Epithelial cell of prostate (primary cell): ENCODE results near the gene TIMM17B.
A peak's percentile ranks its signal among the peaks of the same experiment; 100 is the strongest.
"Not testable (repeated sequence)": the region's sequence is repeated elsewhere in the genome, so short reads cannot be mapped to it uniquely, and the experiment has no call there.

Experiments used
- DNase-seq: peaks from one replicate; pipeline ENCODE4 v3.0.0-alpha.2; 2011; ENCODE audit warnings: low read depth, low spot score
- H3K27ac ChIP-seq: fragments of 450-650 bp; 2 replicates; pipeline ENCODE4 v1.5.1; 2017; ENCODE audit warnings: mild to moderate bottlenecking

TIMM17B gene

DNA sequence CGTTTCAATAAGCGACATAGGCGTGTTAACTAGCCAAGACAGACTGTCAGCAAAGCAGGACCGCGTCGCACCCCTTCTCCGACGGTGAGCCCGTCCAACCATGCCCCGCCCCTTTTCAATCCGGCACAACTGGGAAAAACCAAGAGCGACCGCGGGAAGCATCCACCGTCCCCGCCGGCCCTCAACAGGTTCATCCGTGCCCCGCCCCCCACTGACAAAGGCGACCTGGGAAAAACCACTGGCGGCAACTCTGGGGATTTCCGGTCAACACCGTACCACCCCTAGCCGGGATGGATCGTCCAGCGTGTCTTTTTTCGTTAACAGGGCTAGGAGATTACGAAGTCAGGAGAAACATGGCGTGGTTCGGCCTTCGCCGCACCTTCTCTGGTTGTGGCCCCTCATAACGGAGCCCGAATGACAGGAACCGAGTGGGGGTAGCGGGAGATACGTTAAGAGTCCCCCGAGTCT lies 377 bp downstream of the TIMM17B start:
- peak overlapping the region; percentile 81 for H3K27ac ChIP-seq
- no peak for DNase-seq

DNA sequence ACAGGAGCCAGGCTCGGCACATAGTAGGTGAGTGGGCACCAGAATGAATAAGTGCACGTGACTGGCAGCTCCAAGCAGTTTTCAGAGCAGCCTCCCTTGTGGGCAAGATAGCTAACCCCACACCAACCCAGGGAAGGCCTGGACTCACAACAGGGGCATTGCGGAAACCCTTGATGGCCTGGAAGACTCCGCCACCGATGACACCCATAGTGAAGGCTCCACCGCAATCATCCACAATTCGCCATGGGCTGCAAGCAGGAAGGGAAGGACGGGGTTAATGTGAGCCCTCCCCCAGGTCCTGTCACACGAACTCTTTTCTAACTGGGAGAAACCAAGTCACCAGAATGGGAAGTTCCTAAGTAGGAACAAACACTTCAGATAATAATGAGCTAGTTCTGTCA lies 957 bp downstream of the TIMM17B start:
- peak overlapping the region; percentile 81 for H3K27ac ChIP-seq

DNA sequence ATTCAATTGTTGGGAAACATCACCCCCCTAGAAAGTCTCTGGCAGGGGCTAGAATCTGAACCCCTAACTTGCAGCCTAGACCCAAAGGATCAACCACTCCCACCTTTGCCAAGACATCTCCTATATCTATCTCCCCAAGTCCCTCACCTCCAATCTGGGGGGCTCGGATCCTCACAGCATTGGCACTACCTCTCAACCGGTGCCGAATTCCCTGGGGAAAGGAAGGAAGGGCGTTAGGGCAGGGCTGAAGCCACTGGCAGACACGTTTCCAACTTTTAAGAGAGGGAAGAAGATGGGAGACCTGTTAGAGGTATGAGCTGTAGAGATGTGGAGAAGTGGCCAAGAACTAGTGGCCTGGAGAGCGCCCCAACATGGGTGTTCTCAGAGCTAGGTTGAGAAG lies 2.7 kb downstream of the TIMM17B start:
- no peak for DNase-seq
- no peak overlapping the region for H3K27ac ChIP-seq

More for the DNA sequence above, 957 bp downstream of the TIMM17B start:
- DNase-seq: no peak

DNA sequence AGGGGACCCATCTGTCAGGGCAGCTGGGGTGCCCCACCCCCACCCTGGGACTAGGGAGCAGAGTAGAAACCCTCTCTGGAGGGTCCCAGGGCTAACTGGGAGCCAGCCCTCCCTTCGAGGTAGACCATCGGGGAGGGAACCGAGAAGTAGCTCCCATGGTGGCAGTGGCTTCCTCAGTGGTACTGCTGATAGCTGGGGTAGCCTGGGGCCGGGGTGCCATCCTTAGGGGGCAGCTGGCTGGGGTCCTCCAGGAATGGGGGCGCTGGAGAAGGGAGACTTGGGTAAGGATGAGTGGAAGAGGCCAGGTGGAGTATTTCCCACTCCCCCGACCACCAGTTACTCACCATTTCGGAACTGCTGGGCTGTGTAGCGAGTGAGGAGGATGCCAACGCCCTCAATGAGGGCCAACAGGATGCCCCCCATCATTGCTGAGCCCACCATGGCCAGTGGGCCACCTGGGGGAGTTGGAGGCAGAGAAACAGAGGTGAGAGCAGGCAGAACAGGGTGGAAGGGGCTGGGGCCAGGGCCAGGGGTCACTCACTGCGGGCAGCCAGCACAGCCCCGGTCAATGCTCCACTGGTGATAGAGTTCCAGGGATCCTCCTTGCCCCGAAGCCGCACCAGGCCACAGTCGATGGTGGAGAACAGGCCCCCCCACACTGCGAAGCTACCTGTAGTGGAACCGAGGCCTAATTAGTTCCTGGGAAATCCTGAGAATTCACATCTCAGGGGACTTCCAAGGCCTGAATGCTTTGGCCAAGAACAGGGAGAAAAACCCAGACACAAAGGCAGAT lies 3.8 kb downstream of the TIMM17B start:
- no peak overlapping the region for H3K27ac ChIP-seq
- no peak for DNase-seq

DNA sequence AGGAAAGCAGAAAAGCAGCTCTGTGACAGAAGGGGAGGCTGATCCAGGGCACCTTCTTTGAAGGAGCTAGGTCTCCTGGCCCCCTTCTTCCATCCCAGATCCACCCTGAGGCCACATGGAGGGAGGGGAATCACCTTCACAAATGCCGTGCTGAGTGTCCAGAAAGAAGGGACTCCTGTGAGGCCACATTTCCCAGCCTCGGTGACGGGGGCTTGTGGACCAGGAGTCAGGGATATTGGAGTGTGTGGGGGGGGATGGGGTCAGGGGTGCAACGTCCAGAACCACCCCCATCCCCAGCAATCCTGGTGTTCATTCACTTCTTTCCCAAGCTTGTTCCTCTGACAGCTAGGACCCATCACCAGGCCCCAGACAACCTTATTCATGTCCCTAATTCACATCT lies 4.7 kb downstream of the TIMM17B start:
- no peak for DNase-seq
- H3K27ac ChIP-seq: no peak overlapping the region

DNA sequence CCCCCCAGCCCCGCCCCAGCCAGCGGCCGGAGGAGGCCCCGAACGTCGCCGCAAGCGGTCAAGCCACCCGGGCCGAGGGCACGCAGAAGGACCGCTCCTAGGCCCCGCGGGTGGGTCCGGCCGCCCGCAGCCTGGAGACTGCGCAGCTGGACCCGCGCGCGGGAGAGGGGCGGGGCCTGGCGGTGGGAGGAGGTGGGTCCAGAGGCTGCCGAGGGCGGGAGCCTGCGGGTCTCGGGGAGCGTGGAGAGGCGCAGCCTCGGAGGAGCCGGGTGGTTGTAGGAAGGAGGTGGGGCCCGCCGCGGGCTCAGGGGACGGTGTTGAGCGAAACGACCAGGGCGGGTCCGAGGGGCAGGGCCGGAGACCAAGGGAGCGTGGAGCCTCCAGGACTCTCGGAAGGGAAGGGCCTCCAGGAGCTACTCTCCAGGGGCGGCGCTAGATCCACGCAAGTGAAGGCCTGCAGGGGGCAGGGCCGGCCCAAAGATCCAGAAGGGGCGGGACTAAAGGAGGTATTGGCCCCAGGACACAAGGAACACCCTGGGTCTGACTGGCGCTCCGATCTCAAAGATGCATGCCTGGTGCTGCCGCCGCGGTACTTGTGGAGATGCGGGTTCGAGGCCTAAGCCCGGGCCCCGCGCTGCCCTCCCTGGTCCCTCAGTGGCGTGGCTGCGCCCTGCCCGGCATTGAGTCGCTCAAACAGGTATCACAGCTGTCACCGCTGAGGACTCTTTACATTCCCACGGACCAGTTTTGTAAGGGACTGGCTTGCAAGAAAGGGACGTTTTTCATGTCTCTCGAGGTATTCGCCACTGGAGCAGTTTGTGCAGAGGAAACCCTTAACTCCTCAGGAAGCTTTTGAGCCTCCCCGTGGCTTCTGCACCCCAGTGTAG lies 5.9 kb downstream of the TIMM17B start:
- peak overlapping the region; percentile 59 for H3K27ac ChIP-seq
- DNase-seq: no peak

DNA sequence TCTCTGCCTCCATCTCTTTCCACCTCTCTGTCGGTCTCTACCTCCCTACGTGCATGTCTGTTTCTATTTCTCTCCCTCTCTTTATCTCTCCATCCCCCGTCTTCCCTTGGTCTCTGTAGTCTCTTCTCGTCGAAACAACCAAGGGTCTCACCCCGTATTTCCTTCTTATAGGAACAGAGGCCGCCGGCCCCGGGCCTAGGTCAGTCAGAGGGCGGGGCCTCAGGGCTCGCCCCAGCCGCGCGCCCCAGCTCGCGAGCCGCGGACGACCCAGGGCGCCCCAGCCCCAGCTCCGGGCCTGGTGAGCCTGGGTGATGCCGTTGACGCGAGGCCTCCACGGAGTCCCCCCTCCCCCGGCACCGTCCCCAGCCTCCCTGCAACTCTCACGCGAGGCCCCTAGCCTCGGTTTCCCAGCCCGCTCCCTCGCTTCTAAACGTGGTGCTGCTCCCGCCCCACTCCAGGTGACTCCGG lies 6.6 kb downstream of the TIMM17B start:
- peak overlapping the region; percentile 59 for H3K27ac ChIP-seq
- no peak for DNase-seq

DNA sequence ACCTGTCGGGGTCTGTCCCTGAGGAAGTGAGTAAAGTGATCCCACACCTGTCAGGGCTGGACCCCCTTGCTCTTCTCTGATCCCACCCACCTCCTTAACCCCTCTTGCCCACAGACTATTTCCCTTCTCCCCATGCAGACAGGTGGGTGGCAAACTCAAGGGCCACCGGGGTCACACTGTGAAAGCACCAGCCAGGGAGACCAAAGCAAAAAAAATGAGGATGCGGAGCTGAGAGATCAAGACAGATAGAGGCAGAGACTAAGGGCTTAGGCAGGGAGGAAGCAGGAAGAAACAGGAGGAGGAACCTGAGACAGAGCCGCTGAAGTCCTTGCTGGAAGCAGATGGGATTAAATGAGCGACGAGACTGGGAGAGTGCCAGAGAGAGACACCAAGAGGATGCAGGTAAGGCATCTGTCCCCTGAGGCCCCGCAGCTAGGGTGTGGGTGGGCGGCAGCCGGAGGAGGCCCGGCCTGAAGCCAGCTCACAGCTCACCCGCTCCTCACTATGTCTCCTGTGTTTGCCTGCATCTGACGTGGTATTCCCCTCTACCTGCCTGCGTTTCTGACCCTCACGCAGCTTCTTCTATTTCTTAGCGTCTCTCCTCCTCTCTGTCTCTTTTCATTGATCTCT lies 7.2 kb downstream of the TIMM17B start:
- DNase-seq: no peak
- peak overlapping the region; percentile 59 for H3K27ac ChIP-seq

DNA sequence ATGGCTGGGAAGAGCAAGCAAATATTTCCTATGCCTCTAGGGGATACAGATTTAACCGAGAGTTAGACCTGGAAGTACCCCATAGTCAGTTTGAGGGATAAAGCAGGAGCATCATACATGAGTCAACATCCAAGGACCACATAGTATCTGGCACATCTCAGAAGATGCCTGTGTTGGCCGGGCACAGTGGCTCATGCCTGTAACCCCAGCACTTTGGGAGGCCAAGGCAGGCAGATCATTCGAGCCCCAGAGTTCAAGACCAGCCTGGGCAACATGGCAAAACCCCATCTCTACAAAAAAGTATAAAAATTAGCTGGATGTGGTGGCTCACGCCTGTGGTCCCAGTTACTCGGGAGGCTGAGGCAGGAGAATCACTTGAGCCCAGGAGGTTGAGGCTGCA lies 11.0 kb downstream of the TIMM17B start:
- not testable (repeated sequence) for DNase-seq, H3K27ac ChIP-seq

DNA sequence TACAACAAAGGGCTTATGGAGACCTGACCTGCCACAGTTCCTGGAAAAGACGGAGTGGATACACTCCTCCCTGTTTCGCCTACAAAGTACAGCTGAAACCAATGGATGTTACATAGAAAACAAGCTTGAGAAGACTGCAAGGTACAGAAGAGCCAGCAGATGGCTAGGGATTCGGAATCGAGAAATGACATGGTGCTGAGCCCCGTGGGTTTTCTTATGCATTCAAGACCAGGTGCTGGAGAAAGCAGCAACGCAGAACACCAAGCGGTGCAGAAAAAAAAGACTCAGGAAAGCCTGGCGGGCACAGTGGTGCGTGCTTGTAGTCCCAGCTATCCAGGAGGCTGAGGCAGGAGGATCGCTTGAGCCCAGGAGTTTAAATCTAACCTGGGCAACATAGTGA lies 13.8 kb downstream of the TIMM17B start:
- no peak overlapping the region for H3K27ac ChIP-seq
- DNase-seq: no peak

DNA sequence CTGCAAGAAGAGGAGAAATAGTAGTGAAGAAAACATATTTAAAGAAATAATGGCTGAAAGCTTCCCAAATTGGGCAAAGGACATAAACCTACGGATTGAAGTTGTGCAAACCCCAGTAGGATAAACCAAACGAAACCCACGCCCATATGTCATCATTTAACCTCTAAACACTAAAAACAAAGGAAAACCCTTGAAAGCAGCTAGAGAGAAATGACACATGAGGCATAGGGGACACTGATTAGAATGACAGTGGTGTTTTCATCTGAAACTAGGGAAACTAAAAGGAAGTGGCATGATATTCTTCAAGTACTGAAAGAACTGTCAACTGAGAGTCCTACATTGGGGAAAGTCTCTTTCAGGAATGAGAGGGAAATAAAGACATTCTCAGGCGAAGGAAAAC lies 20.6 kb downstream of the TIMM17B start:
- not testable (repeated sequence) for DNase-seq, H3K27ac ChIP-seq

DNA sequence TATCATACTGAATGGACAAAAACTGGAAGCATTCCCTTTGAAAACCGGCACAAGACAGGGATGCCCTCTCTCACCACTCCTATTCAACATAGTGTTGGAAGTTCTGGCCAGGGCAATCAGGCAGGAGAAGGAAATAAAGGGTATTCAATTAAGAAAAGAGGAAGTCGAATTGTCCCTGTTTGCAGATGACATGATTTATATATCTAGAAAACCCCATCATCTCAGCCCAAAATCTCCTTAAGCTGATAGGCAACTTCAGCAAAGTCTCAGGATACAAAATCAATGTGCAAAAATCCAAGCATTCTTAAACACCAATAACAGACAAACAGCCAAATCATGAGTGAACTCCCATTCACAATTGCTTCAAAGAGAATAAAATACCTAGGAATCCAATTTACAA lies 25.6 kb downstream of the TIMM17B start:
- DNase-seq, H3K27ac ChIP-seq: not testable (repeated sequence)

DNA sequence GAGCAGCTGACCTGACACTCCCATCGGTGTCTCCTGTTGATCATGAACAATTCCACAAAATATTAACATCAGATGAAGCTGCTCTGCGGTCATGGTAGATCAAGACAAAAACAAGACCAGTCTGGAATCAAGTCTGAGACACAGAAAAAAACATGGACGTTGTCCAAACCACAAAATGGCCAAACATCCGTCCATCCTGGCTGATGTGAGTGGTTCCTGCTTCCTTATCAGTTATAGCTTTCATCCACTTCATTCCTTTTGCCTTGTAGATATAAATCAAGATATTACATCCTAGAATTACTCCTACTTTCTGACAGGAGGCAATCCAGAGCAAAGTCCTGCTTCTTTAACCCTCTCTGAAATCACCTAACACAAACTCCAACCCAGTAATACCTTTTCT lies 33.4 kb downstream of the TIMM17B start:
- DNase-seq: no peak
- peak overlapping the region; percentile 52 for H3K27ac ChIP-seq

DNA sequence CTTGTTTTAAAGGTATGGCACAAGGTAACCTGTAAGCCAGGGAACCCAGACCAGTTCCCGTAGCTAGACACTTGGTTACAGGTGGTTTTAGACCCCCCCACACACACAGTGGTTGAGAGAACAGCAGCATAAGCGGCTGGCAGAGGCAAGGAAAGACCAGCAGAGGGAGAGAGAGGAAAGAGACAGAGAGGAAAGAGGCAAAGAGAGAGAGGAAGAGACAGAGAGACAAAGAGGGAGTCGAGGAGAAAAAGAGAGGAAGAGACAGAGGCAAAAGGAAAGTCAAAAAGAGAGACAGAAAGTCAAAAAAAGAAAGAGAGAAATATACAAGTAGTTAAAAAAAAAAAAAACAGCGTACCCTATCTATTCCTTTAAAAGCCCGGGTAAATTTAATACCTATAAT lies 42.7 kb downstream of the TIMM17B start:
- H3K27ac ChIP-seq: no peak overlapping the region
- no peak for DNase-seq

DNA sequence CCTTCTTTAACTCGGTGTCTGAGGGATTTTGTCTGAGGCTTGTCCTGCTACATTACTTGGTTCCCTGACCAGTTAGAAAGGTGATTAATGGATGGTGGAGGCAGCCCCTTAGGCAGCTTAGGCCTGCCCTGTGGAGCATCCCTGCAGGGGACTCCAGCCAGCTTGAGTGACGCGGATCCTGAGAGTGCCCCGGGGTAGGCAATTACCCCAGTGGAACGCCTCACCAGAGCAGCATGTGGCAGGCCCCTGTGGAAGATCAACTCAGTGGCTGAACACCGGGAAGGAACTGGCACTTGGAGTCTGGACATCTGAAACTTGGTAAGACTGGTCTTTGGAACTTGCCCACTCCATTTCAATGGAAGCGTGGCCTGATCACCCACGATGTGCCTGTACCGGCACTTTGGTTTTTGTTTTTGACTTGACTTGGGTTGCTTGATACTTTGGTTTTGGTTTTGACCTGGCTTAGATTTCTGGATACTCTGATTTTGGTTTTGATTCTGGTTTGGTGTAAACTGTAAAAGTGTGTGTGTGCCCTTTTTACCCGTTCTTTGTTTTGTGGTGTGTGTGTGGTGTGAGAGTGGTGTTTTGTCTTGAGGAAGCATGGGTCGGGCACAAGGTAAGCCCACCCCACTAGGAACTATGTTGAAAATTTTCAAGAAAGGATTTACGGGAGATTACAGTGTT lies 43.3 kb downstream of the TIMM17B start:
- H3K27ac ChIP-seq, DNase-seq: not testable (repeated sequence)

DNA sequence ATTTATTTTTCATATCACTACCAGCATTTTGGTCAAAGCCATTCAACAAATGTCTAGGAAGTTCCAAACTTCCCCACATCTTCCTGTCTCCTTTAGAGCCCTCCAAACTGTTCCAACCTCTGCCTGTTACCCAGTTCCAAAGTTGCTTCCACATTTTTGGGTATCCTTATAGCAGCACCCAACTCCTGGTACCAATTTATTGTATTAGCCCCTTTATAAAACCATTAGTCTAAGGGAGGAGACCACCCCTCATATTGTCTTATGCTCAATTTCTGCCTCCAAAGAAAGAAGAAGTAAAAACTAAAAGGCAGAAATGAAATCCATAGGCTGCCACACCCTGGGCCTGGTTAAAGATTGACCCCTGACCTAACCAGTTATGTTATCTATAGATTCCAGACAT lies 44.1 kb downstream of the TIMM17B start:
- not testable (repeated sequence) for H3K27ac ChIP-seq, DNase-seq

DNA sequence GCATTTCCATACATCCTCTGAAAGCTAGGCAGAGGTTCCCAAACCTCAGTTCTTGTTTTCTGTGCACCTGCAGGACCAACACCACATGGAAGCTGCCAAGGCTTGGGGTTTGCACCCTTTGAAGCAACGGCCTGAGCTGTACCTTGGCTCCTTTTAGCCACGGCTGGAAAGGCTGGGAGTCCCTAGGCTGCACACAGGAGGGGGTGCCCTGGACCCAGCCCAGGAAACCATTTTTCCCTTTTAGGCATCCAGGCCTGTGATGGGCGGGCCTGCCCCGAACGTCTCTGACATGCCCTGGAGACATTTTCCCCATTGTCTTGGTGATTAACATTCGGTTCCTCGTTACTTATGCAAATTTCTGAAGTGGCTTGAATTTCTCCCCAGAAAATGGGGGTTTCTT lies 44.7 kb downstream of the TIMM17B start:
- DNase-seq: no peak
- no peak overlapping the region for H3K27ac ChIP-seq

DNA sequence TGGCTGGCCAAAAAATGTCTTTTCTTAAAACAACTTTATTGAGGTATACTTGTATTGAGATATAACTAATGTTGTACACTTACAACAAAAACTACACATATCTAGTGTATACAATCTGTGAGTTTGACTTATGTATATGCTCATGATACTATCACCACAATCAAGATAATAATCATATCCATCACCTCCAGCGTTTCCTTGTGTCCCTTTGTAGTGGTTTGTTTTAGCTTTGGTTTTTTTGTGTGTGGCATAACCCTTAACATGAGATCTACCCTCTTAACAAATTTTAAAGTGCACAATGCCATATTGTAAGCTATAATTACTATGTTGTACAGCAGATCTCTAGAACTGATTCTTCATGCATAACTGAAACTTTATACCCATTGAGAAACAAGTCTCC lies 48.7 kb downstream of the TIMM17B start:
- H3K27ac ChIP-seq: no peak overlapping the region
- no peak for DNase-seq
